ENCODE measurements around the gene SLC7A1.

- TF ChIP-seq, protein P1, sequence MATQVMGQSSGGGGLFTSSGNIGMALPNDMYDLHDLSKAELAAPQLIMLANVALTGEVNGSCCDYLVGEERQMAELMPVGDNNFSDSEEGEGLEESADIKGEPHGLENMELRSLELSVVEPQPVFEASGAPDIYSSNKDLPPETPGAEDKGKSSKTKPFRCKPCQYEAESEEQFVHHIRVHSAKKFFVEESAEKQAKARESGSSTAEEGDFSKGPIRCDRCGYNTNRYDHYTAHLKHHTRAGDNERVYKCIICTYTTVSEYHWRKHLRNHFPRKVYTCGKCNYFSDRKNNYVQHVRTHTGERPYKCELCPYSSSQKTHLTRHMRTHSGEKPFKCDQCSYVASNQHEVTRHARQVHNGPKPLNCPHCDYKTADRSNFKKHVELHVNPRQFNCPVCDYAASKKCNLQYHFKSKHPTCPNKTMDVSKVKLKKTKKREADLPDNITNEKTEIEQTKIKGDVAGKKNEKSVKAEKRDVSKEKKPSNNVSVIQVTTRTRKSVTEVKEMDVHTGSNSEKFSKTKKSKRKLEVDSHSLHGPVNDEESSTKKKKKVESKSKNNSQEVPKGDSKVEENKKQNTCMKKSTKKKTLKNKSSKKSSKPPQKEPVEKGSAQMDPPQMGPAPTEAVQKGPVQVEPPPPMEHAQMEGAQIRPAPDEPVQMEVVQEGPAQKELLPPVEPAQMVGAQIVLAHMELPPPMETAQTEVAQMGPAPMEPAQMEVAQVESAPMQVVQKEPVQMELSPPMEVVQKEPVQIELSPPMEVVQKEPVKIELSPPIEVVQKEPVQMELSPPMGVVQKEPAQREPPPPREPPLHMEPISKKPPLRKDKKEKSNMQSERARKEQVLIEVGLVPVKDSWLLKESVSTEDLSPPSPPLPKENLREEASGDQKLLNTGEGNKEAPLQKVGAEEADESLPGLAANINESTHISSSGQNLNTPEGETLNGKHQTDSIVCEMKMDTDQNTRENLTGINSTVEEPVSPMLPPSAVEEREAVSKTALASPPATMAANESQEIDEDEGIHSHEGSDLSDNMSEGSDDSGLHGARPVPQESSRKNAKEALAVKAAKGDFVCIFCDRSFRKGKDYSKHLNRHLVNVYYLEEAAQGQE (IDR thresholded peaks at IDR 0.05), result no peak
- TF ChIP-seq NR3C1 (IDR thresholded peaks at IDR 0.05) (no peak), RCOR1 (IDR thresholded peaks at IDR 0.05; ENCODE audit: low read depth, low read length) (no peak), MAX (IDR thresholded peaks at IDR 0.05) (no peak), MAFK (IDR thresholded peaks at IDR 0.05; ENCODE audit: partially characterized antibody) (no peak), GATA3 (IDR thresholded peaks at IDR 0.05; ENCODE audit: borderline replicate concordance) (no peak), KDM5A (IDR thresholded peaks at IDR 0.05) (no peak), CTCF (IDR thresholded peaks at IDR 0.05) (no peak), POLR2A (IDR thresholded peaks at IDR 0.05; ENCODE audit: low read length) (no peak), CHD2 (IDR thresholded peaks at IDR 0.05; ENCODE audit: low read length, partially characterized antibody) (no peak), ZC3H11A (IDR thresholded peaks at IDR 0.05) (no peak)
These were observed 119.4 kb downstream of the SLC7A1 start for GRCh38 chr13:29476046-29476445.

Measured in A549 (cell line).